ENCODE data around the gene LRRC57.
"Not testable (repeated sequence)": the region's sequence is repeated elsewhere in the genome, so short reads cannot be mapped to it uniquely, and the experiment has no call there.

LRRC57 gene

DNA sequence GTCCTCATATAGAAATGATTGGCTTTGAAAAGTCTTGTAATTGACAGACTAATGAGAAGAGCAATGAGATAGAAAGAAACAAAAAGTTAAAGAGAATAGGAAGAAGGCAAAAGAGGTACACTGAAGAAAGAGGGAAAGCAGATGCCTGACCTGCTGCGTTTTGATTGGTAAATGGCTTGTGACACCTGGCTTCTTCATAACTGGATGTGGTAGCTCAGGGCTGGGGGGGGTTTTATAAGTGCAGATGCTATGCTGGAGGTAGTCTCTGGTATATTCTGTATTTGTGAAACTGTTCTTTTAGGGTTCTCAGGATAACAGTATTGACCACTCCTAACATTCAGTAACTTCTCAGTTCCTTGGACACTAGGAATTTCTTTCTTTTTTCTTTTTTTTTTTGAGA is 28.2 kb upstream of the LRRC57 start:
- in situ Hi-C loops (cut with HindIII; ENCODE audit: low sequenced_read_pairs), result no loop called here
- no peak overlapping the region for H3K4me3 ChIP-seq (ENCODE audit: low read depth, low read length)
- DNase-seq (ENCODE audit: low read depth, low spot score), result no peak
- no peak for TF ChIP-seq CTCF (IDR thresholded peaks at IDR 0.05; ENCODE audit: low read depth, low read length)

DNA sequence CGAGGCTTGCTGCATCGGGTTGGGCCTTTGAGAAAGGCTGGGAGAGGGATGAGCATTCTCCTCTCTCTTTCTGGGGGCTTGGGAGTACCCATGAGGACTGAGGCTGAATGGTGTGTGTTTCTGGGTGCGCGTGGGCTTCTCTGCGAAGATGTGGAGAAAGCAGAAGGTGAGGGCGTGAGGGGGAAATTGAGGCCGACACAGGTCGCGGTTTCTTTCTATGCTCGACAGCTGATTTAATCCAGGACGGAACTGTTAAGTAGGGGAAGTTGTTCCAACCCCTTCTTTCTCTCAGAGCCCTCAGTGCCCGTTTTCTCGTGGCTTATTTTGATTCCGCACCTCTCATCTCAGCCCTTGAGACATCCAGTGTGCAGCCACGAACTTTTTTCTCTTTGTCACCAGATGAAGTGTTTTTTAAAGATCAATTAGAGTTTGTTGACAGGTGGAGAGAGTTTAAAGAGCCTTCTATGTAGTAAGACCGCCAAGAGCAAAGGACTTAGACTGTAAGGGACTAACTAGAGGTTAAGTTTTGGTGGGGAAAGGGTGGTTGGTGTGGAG is 27.5 kb upstream of the LRRC57 start:
- H3K4me3 ChIP-seq (ENCODE audit: low read depth, low read length), result peak overlapping the region; percentile 84
- peak; percentile 7 for DNase-seq (ENCODE audit: low read depth, low spot score)
- no peak for TF ChIP-seq CTCF (IDR thresholded peaks at IDR 0.05; ENCODE audit: low read depth, low read length)

DNA sequence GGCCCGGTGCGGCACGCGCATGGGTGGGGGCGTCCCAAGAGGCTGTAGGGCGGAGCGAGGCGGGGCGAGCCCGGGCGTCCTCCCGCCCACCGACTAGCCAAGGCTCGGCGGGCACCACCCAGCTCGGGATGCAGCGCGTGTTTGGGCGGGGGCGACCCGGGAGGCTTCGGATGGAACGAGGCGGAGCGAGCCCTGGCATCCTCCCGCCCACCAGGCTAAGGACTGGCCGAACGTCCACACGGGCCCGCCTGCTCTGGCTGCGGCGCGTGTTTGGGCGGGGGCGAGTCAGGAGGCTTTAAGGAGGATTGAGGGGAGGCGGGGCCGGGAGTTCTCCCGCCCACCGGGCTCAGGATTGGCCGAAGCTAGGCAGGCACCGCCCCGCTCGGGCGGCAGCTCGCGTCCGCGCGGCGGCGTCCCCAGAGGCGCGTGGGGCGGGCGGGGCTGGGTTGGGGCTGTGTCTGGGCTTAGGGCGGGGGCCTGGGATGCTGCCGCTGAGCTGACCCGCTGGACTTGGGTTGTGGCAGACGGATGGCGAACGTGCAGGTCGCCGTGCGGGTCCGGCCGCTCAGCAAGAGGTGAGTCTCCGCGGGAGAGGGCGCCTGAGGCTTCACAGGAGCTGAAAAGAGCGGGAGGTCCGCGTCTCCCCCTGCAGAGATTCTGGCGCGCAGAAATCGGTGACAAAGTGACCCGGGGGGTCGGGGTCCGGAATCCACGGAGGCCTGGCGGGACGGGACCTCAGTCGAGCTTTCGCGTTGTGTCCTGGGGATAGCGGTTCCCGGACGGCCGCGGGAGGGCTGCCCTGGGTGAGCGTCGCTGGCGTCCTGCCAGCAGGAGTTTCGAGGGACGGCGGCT is 26.8 kb upstream of the LRRC57 start, which contains the start of gene STARD9:
STARD9 (plus strand) TSS at position 419 of the 852 bp plus-strand sequence; CDS start at position 529, 110 bp downstream.
- DNase-seq (ENCODE audit: low read depth, low spot score), result peak; percentile 99
- in situ Hi-C loops (cut with HindIII; ENCODE audit: low sequenced_read_pairs), result no loop called here
- peak within 1 kb of the TSS; percentile 84 for H3K4me3 ChIP-seq (ENCODE audit: low read depth, low read length)
- no peak for TF ChIP-seq CTCF (IDR thresholded peaks at IDR 0.05; ENCODE audit: low read depth, low read length)

More for the DNA sequence above, 27.5 kb upstream of the LRRC57 start:
- in situ Hi-C loops (cut with HindIII; ENCODE audit: low sequenced_read_pairs), result no loop called here

DNA sequence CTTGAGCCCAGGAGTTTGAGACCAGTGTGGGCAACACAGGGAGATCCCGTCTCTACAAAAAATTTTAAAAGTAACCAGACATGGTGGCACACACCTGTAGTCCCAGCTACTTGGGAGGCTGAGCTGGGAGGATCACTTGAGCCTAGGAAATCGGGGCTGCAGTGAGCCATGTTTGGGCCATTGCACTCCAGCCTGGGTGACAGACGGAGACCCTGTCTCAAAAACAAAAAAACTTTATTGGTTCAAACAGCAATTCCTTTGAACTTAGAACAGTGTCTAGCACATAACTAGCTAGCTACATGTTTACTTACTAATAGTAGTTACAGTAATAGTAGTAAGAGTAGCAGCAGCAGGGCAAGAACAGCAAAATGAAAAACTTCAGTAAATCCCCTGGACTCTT is 10.1 kb upstream of the LRRC57 start:
- DNase-seq (ENCODE audit: low read depth, low spot score), result no peak
- in situ Hi-C loops (cut with HindIII; ENCODE audit: low sequenced_read_pairs), result no loop called here
- no peak for TF ChIP-seq CTCF (IDR thresholded peaks at IDR 0.05; ENCODE audit: low read depth, low read length)
- no peak overlapping the region for H3K4me3 ChIP-seq (ENCODE audit: low read depth, low read length)

- in situ Hi-C loops (cut with HindIII; ENCODE audit: low sequenced_read_pairs); H3K4me3 ChIP-seq (ENCODE audit: low read depth, low read length); DNase-seq (ENCODE audit: low read depth, low spot score): not testable (repeated sequence)
Observed at GRCh38 chr15:42556550-42557207, 8.1 kb upstream of the LRRC57 start.

DNA sequence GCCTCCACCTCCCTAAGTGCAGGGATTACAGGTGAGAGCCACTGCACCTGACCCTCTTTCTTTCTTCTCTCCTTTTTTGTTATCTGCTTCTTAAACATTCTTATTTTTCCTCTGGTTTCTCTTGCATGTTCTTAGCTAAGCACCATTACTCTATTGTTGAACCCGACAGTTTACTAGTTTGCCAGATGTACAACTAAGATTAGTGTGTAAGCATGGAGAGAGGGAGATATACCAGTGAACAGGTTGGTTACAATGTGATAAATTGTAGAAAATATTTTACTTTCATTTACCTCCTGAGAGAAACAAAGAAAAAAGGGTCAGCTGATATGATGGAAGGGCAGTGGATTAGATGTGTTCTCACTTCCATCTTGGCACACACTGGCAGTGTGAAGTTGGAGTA is 5.0 kb upstream of the LRRC57 start:
- in situ Hi-C loops (cut with HindIII; ENCODE audit: low sequenced_read_pairs), result no loop called here
- DNase-seq (ENCODE audit: low read depth, low spot score), result no peak
- no peak for TF ChIP-seq CTCF (IDR thresholded peaks at IDR 0.05; ENCODE audit: low read depth, low read length)
- H3K4me3 ChIP-seq (ENCODE audit: low read depth, low read length), result no peak overlapping the region

All from astrocyte of the spinal cord (primary cell).